HepG2 (cell line): ENCODE results near the gene CKS1B. TPM values are rescaled to one million over a fixed set of nuclear protein-coding genes. Genes with fewer than 3 reads are reported as not detected.

Experiments
- AGO1 ChIP-seq: fragments of 200-400 bp; formaldehyde crosslinking; IDR thresholded peaks from 2 replicates; pipeline ENCODE4 v1.6.1; 2017; ENCODE audit warnings: mild to moderate bottlenecking, low read depth, low read length, moderate library complexity; ENCODE audit not compliant: poor library complexity, severe bottlenecking
- DPF2 ChIP-seq: sonication (generic); formaldehyde crosslinking; IDR thresholded peaks from 2 replicates; pipeline ENCODE4 v1.4.0; 2020; ENCODE audit warnings: mild to moderate bottlenecking, low read depth, missing genetic modification reagents, borderline replicate concordance
- ELF3 ChIP-seq: IDR thresholded peaks from 2 replicates; pipeline ENCODE4 v1.6.1; 2016; ENCODE audit warnings: missing genetic modification reagents, missing compliant biosample characterization
- ERF ChIP-seq: IDR thresholded peaks from 2 replicates; pipeline ENCODE4 v1.6.1; 2018; ENCODE audit warnings: missing biosample characterization, missing genetic modification reagents
- FOXK1 ChIP-seq: sonication (generic); formaldehyde crosslinking; IDR thresholded peaks from 2 replicates; pipeline ENCODE4 v1.4.0; 2020; ENCODE audit warnings: low read depth, missing genetic modification reagents, borderline replicate concordance
- MEIS2 ChIP-seq: sonication (generic); formaldehyde crosslinking; IDR thresholded peaks from 2 replicates; pipeline ENCODE4 v1.9.0; 2021; ENCODE audit warnings: mild to moderate bottlenecking, missing genetic modification reagents
- NRL ChIP-seq: sonication (generic); formaldehyde crosslinking; IDR thresholded peaks from 2 replicates; pipeline ENCODE4 v1.5.0; 2020; ENCODE audit warnings: missing genetic modification reagents, mild to moderate bottlenecking, moderate library complexity, borderline replicate concordance
- PRDM10 ChIP-seq: sonication (generic); formaldehyde crosslinking; IDR thresholded peaks from 2 replicates; pipeline ENCODE4 v1.4.0; 2020; ENCODE audit warnings: low read depth, missing genetic modification reagents
- SAP130 ChIP-seq: IDR thresholded peaks from 2 replicates; pipeline ENCODE4 v1.6.1; 2016; ENCODE audit warnings: low read depth
- ZBTB44 ChIP-seq: sonication (generic); formaldehyde crosslinking; IDR thresholded peaks from 2 replicates; pipeline ENCODE4 v1.4.0; 2020; ENCODE audit warnings: missing genetic modification reagents
- ZEB1 ChIP-seq: IDR thresholded peaks from 2 replicates; pipeline ENCODE4 v1.6.1; 2012; ENCODE audit warnings: mild to moderate bottlenecking, low read depth, inconsistent platforms; ENCODE audit not compliant: insufficient replicate concordance
- ZFP90 ChIP-seq: sonication (generic); formaldehyde crosslinking; IDR thresholded peaks from 2 replicates; pipeline ENCODE4 v1.8.0; 2022; ENCODE audit warnings: missing genetic modification reagents, mild to moderate bottlenecking, inconsistent platforms, borderline replicate concordance
- ZMAT3 ChIP-seq: sonication (generic); formaldehyde crosslinking; conservative IDR thresholded peaks from 2 replicates; pipeline ENCODE4 v1.7.0; 2021; ENCODE audit warnings: missing genetic modification reagents
- ZNF432 ChIP-seq: sonication (generic); formaldehyde crosslinking; IDR thresholded peaks from 2 replicates; pipeline ENCODE4 v1.5.0; 2020; ENCODE audit warnings: missing genetic modification reagents, mild to moderate bottlenecking, borderline replicate concordance
- ZNF772 ChIP-seq: sonication (generic); formaldehyde crosslinking; IDR thresholded peaks from 2 replicates; pipeline ENCODE4 v1.5.0; 2020; ENCODE audit warnings: mild to moderate bottlenecking, missing genetic modification reagents
- ZNF788 ChIP-seq: sonication (generic); formaldehyde crosslinking; IDR thresholded peaks from 2 replicates; pipeline ENCODE4 v1.5.0; 2020; ENCODE audit warnings: mild to moderate bottlenecking, missing genetic modification reagents, borderline replicate concordance
- ZNF83 ChIP-seq: sonication (generic); formaldehyde crosslinking; IDR thresholded peaks from 2 replicates; pipeline ENCODE4 v1.4.0; 2020; ENCODE audit warnings: missing genetic modification reagents, mild to moderate bottlenecking, borderline replicate concordance
- ZNF850 ChIP-seq: sonication (generic); formaldehyde crosslinking; conservative IDR thresholded peaks from 2 replicates; pipeline ENCODE4 v1.9.0; 2021; ENCODE audit warnings: mild to moderate bottlenecking, missing genetic modification reagents
- polyA plus RNA-seq, 8 experiments: library from polyadenylated mRNA; depleted of rRNA in 3 of 8; stranded (reverse) in 7 of 8; unstranded in 1 of 8; fragments of >200 nt; fragmentation: Illumina TruSeq in 4 of 8; extraction: Trizol in 4 of 8; gene quantifications; 2 replicates each; pipeline versions ENCODE4 v1.2.1 to v1.2.3, GENCODE V29; 2011 to 2016; ENCODE audit warnings: low read depth in 4 of 8, missing spikeins in 1 of 8, mixed read lengths in 1 of 8; ENCODE audit not compliant: insufficient read depth in 1 of 8
- total RNA-seq, 5 experiments: library from RNA; depleted of rRNA; stranded (reverse); fragments of >200 nt; fragmentation: Illumina TruSeq; extraction: Trizol; gene quantifications; 2 replicates each; pipeline ENCODE4 v1.2.3, GENCODE V29; 2016; ENCODE audit warnings: low read depth in 1 of 5
- TF ChIP-seq, protein P1 (sequence below): sonication (generic); IDR thresholded peaks from 2 replicates; pipeline ENCODE4 v1.6.1; 2016; ENCODE audit warnings: low read depth, borderline replicate concordance

Gene CKS1B
- total and polyA plus RNA-seq, 2 of the 13 experiments (the other 11 are each of a cell fraction or from before 2014, with no cell fraction given) = 217 to 222 TPM

DNA sequence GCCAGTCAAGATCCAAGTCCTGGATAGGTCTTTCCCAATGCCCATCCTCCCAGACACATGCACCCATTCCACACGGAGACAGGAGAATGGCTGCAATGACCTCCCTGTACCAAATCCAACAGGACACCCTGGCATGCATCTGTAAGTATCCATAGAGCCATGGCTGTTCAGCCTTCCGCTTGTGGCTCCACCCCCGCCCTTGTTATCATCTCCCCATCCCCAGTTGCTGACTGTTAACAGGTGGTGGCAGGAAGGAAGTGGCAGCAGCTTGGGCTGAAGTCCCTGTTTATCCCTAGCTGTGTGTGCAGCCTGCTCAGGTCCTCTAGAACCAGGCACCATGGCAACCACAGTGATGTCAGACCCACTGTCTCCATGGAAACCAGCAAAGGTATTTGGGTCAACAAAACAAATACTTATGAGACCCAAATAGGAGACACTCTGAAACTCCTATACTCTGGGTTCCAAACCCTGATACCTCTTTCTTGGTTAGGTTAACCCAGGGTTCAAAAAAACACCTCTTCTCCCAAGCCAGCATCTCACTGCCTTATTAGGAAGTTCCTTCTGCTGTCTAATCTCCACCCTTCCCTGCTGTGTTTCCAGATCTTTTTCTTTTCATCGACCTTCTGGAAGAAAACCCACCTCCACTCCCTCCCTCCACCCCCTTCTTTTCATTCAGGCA is 19.3 kb upstream of the CKS1B start (continued):
- TF ChIP-seq ZBTB44 (CRISPR knock-in tag) (no peak), ELF3 (CRISPR knock-in tag) (peak; percentile 62), MEIS2 (no peak), DPF2 (CRISPR knock-in tag) (peak; percentile 9; the same call in 1 of the 2 replicates), AGO1 (no peak), ZNF850 (CRISPR knock-in tag) (no peak), ZFP90 (CRISPR knock-in tag) (no peak), ZMAT3 (0 out of 2 replicates have a peak, but pooled peaks have one; percentile 22), ERF (0 out of 2 replicates have a peak, but pooled peaks have one; percentile 34), NRL (CRISPR knock-in tag) (no peak), SAP130 (CRISPR knock-in tag) (peak; percentile 87), ZNF772 (peak; percentile 63; the same call in 1 of the 2 replicates), ZEB1 (no peak), PRDM10 (CRISPR knock-in tag) (peak; percentile 49; the same call in 1 of the 2 replicates), ZNF788 (no peak; the same call in 1 of the 2 replicates), FOXK1 (CRISPR knock-in tag) (0 out of 2 replicates have a peak, but pooled peaks have one; percentile 19), ZNF83 (CRISPR knock-in tag) (no peak), ZNF432 (CRISPR knock-in tag) (no peak)
- TF ChIP-seq, protein P1, sequence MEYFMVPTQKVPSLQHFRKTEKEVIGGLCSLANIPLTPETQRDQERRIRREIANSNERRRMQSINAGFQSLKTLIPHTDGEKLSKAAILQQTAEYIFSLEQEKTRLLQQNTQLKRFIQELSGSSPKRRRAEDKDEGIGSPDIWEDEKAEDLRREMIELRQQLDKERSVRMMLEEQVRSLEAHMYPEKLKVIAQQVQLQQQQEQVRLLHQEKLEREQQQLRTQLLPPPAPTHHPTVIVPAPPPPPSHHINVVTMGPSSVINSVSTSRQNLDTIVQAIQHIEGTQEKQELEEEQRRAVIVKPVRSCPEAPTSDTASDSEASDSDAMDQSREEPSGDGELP = peak; percentile 83; the same call in 1 of the 2 replicates
